ENCODE measurements around the gene GPC5. TPM values are rescaled to one million over a fixed set of nuclear protein-coding genes. Genes with fewer than 3 reads are reported as not detected.

The GPC5 gene
- total and polyA plus RNA-seq, 2 of the 8 experiments (the other 6 are each of a cell fraction or from before 2014, with no cell fraction given) = 0.20 to 0.39 TPM

DNA sequence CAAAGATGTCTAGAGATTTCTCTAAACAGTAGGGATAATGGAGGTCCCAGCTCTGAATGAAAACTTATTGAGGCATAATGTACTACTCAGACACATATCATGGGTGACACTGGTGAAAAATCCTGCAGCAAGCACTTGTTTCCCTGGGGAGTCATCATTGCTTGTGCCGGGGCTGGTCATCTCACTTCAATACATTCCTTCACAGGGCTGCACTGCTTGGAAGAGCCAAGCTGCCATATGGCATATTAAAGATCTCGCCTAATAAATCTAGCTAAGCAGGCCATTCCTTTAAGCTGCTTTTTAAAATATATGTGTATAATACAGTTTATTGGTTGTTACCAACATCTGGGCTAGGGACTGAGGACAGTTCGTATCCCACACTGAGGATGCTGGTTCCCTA lies 1496.0 kb downstream of the GPC5 start:
- H2BK5ac ChIP-seq (ENCODE audit: low read depth, low read length) = no peak overlapping the region
- H3K27me3 ChIP-seq (replicated peaks in 1 of 4; ENCODE audit: control insufficient read depth in 3 of 4, extremely low read depth in 1 of 4, insufficient read depth in 3 of 4, low read length in 3 of 4) = no peaks in the 10 kb centered on the region
- no peaks in the 10 kb centered on the region for H3K9me3 ChIP-seq (ENCODE audit: insufficient read depth in 2 of 2, low read depth in 1 of 2, low read length in 1 of 2)
- FAIRE-seq (no peak), DNase-seq (ENCODE audit: low read depth in 1 of 2, low spot score in 2 of 2) (no peak)
- H3K9ac ChIP-seq (replicated peaks in 1 of 4; ENCODE audit: extremely low read depth in 1 of 4, low read depth in 3 of 4, low read length in 3 of 4) = no peak overlapping the region
- no peak overlapping the region for H3K56ac ChIP-seq (replicated peaks; ENCODE audit: insufficient read length, low read depth, low read length)
- no peak overlapping the region for H3K4ac ChIP-seq (replicated peaks; ENCODE audit: insufficient read length, low read depth, low read length)
- H4K5ac ChIP-seq (ENCODE audit: insufficient read length, low read depth, low read length) = no peak overlapping the region
- no peak overlapping the region for H4K91ac ChIP-seq (replicated peaks; ENCODE audit: insufficient read length, low read length)
- H3K27ac ChIP-seq (ENCODE audit: low read depth, low read length) = no peak overlapping the region
- H2BK120ac ChIP-seq (replicated peaks; ENCODE audit: low read depth, low read length) = no peak overlapping the region
- H3K4me2 ChIP-seq (ENCODE audit: insufficient read depth in 1 of 2, low read depth in 2 of 2, low read length in 2 of 2) = no peak overlapping the region
- TF ChIP-seq FOSL1 (IDR thresholded peaks at IDR 0.05; ENCODE audit: insufficient read depth, low read depth, low read length) (no peak), YY1 (IDR thresholded peaks at IDR 0.05; ENCODE audit: low read depth, low read length) (no peak), RXRA (IDR thresholded peaks at IDR 0.05; ENCODE audit: insufficient read depth, low read depth, low read length) (no peak), CHD1 (IDR thresholded peaks at IDR 0.05; ENCODE audit: low read depth, low read length) (no peak)
- H4K8ac ChIP-seq (ENCODE audit: extremely low read depth, insufficient read depth, low read length) = no peak overlapping the region
- no peaks in the 10 kb centered on the region for H3K4me1 ChIP-seq (replicated peaks in 1 of 4; ENCODE audit: control insufficient read depth in 3 of 4, insufficient read depth in 4 of 4, low read length in 3 of 4)
- ChIA-PET POLR2A (ENCODE audit: partially characterized antibody) (no interaction called here), CTCF (ENCODE audit: partially characterized antibody) (interaction anchor here (0.7 to 1.1 kb wide), 4 partner anchors 9 to 321 kb away, joined by 3 read pairs; no protein-coding TSS in a partner anchor)
- H3K79me1 ChIP-seq (ENCODE audit: low read depth, low read length) = no peaks in the 10 kb centered on the region
- no peak overlapping the region for H3K18ac ChIP-seq (ENCODE audit: extremely low read depth, low read length)
- no peak overlapping the region for H3K23ac ChIP-seq (ENCODE audit: insufficient read length)
- H3K23me2 ChIP-seq (ENCODE audit: low read depth, low read length) = no peaks in the 10 kb centered on the region
- H3K36me3 ChIP-seq (ENCODE audit: control insufficient read depth in 2 of 4, insufficient read depth in 4 of 4, low read length in 3 of 4) = no peaks in the 10 kb centered on the region
- no peaks in the 10 kb centered on the region for H4K20me1 ChIP-seq (replicated peaks in 1 of 2; ENCODE audit: control insufficient read depth in 1 of 2, insufficient read depth in 2 of 2, low read length in 2 of 2)
- no peak overlapping the region for H3K14ac ChIP-seq (ENCODE audit: insufficient read length)
- no peak overlapping the region for H3K4me3 ChIP-seq (ENCODE audit: extremely low read depth in 1 of 4, insufficient read depth in 2 of 4, low read depth in 3 of 4, low read length in 4 of 4)
- H2AFZ ChIP-seq (ENCODE audit: low read length) = no peak overlapping the region
- no peak overlapping the region for H2BK12ac ChIP-seq (ENCODE audit: low read depth, low read length)
- no peak overlapping the region for H2BK20ac ChIP-seq (ENCODE audit: low read length)
- H2BK15ac ChIP-seq (ENCODE audit: low read length) = no peak overlapping the region
- WGBS, 2 experiments (ENCODE audit: extremely low coverage in 1 of 2, insufficient coverage in 1 of 2, insufficient read length in 1 of 2, insufficient replicate concordance in 2 of 2, low coverage in 1 of 2, low lambda C conversion rate in 2 of 2, missing lambda C conversion rate in 1 of 2) = 90% methylated on average over 3 of the region's 3 CpGs; no CpG with 5 or more reads in 1 of the 2 experiments
- H2AK5ac ChIP-seq (ENCODE audit: low read depth, low read length) = no peak overlapping the region
- no peaks in the 10 kb centered on the region for H3K79me2 ChIP-seq (ENCODE audit: control insufficient read depth in 1 of 2, insufficient read depth in 2 of 2, low read length in 2 of 2)

Measured in H1 (cell line).